ENCODE data around the gene TULP4.
"Not testable (repeated sequence)": the region's sequence is repeated elsewhere in the genome, so short reads cannot be mapped to it uniquely, and the experiment has no call there.

Gene TULP4

DNA sequence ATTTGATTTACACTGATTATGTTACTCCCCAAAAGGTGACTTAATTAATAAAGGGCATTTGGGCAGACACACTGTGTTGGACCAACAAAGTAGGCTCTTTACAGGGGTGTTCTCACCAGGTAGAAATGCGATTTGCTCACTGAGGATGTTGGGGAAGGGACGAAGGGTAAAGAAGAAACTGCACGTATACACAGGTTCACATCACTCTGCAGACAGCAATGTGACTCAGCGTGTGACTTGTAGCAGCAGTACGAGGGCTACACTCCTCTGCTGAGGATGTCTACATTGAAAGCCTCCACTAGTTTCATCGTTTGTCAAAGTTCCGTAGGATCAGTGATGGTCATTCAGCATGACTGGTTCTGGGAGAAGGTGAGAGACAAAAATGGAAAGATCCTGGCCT, 194.9 kb downstream of the TULP4 start:
- no peak for FAIRE-seq

DNA sequence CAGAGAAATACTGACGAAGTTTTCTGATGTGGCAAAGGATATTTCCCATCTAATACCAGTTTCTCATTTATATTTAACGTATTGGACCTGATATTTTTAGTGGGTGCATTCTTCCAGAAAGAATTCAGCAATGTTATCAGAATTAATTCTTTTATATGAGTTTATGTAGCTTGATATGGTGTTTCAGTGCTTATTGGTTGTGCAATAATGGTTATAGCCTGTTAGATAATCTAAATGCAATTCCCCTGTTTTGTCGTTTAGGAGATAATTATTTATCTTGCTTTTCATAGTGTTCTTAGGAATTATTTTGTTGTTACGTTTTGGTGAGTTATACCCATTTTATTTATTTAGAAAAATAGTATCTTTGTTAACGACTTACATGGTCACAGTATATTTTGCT, 196.2 kb downstream of the TULP4 start:
- no peak for FAIRE-seq

- FAIRE-seq = no peak
These were observed 197.2 kb downstream of the TULP4 start for GRCh38 chr6:158509465-158509864.

DNA sequence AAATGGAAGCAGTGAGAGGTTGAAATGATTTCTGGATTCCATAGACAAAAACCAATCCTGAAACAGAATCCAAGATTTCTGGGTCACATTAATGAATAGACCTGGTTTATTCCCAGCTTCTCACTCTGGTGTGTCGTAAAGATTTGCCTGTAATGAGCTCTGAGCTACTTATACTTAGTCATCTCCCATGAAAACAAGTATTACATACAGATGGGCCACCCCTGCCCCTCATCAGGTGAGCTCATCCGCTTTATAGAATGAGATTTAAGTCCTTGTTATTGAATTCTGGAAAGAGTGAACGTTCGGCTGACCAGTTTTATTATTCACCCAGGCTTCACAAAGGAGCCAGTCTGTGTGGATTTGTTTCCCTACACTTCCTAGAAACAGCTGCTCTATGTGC, 200.5 kb downstream of the TULP4 start:
- no peak for FAIRE-seq

- FAIRE-seq = no peak
These were observed 201.9 kb downstream of the TULP4 start for GRCh38 chr6:158514176-158514575.

DNA sequence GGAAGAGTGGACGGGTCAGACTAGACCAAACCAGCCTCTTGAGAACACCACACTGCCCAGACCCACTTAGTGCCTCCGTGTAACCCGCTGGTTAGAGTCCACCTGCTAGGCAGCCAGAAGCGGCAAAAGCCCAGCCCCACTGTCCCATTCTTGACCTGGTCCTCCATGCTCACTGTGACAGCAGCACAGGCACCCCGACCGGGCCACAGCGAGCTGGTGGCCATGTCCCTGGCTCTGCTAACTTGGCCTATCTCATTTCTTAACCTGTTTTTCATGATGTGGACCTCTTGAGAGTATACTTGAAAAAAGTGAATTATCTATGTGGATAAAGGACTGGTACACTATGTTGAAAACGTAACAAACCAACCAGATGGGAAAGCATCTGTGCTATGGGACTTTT, 202.7 kb downstream of the TULP4 start:
- no peak for FAIRE-seq

GRCh38 chr6:158516098-158516497, 203.8 kb downstream of the TULP4 start:
- FAIRE-seq = no peak

DNA sequence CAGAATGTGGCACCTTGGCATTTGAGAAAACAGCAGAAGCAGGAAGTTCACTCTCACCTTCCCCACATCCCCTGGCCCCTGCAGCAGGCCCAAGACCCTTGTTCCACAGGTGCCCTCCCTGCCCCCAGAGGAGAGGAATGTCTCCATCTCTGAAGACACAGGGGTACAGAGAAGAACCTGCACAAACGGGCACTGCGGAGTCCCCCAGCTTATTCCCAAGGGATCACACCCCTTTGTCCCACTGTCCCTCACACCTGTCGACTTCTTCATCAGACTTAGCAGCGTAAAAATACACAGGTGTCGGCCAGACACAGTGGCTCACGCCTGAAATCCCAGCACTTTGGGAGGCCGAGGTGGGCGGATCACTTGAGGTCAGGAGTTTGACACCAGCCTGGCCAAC, 204.8 kb downstream of the TULP4 start:
- no peak for FAIRE-seq

DNA sequence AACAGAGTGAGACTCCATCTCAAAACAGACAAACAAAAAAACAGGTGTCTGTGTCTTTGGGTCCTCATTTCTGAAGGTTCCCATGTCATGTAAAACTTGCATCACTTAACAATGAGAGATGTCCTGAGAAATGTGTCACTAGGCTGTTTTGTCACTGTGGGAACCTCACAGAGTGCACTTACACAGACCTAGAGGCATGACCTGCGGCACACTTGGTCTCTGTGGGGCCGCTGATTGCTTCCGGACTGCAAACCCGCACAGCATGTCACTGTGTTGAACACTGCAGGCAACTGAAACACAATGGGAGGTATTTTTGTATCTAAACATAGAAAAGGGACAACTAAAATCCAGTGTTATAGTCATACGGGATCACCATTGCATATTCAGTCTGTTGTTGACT, 205.3 kb downstream of the TULP4 start:
- no peak for FAIRE-seq

GRCh38 chr6:158518191-158519127, 206.2 kb downstream of the TULP4 start:
- no peak for FAIRE-seq

- FAIRE-seq = no peak
These were observed 207.0 kb downstream of the TULP4 start for GRCh38 chr6:158519300-158519699.

GRCh38 chr6:158519761-158520160, 207.5 kb downstream of the TULP4 start:
- FAIRE-seq = no peak

- FAIRE-seq = not testable (repeated sequence)
These were observed 208.7 kb downstream of the TULP4 start for GRCh38 chr6:158520975-158521374.

- no peak for FAIRE-seq
These were observed 209.5 kb downstream of the TULP4 start for GRCh38 chr6:158521759-158522158.

DNA sequence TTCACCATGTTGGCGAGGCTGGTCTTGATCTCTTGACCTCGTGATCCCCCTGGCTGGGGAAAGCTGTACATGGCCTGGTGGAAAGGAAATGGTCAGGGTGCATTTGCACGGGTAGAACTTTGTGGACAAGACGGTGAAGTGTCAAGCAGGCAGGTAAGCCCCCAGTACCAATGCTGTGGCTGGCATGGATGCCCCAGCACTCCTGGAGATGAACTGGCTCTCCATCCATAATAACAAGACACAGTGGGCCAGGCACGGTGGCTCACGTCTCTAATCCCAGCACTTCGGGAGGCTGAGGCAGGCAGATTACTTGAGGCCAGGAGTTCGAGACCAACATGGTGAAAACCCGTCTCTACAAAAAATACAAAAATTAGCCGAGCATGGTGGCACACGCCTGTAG, 210.4 kb downstream of the TULP4 start:
- FAIRE-seq = no peak

DNA sequence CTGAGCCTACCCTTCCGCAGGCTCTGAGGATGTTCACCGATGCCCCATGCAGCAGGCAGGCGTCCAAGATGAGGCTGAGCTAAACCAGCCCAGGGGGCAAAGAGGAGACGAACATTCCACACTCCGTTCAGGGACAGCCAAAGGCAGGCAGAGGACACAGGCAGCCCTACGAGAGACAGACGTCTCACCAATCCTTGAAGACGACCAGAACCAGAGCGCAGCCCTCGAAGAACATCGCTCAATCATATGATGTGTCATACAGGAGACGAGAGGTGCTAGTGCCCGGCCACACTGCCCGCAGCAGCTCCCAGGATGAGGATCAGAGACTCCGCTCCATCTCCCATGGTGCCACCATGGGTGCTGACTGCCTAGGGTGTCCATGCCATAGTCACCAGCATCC, 212.0 kb downstream of the TULP4 start:
- FAIRE-seq = no peak

- not testable (repeated sequence) for FAIRE-seq
These were observed 215.6 kb downstream of the TULP4 start for GRCh38 chr6:158527858-158528257.

DNA sequence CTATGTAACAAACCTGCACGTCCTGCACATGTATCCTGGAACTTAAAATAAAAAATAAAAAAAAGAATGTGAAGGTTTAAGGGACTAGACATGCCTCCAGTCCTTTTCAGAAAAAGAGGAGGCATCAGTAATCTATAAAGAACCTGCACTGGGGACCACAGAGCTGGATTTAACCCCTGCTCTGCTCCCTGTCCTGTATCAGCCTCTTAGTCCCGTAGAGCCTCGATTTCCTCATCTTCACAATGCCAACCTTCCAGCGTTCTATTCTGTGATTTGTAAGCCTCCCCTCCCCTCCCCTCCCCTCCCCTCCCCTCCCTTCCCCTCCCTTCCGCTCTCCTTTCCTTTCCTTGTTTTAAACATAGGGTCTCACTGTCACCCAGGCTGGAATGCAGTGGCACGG, 216.6 kb downstream of the TULP4 start:
- no peak for FAIRE-seq

DNA sequence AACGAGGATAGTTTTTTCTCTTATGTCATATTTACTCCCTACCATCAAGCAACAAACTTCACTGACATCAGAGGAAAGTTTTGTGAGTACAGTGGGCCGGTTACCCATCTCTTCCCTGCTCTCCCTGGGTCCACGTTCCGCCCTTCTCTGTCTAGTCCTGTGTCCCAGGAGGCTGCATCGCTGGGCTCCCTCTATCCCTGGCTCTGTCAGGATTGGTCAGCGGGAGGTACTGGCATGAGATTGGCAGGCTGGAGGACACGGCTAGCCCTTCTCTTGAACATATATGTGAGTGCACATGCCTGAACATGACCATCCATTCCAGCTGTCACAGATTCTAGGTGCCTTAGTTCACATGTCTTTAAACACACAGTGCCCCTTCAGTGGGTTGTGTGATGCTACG, 217.4 kb downstream of the TULP4 start:
- no peak for FAIRE-seq

DNA sequence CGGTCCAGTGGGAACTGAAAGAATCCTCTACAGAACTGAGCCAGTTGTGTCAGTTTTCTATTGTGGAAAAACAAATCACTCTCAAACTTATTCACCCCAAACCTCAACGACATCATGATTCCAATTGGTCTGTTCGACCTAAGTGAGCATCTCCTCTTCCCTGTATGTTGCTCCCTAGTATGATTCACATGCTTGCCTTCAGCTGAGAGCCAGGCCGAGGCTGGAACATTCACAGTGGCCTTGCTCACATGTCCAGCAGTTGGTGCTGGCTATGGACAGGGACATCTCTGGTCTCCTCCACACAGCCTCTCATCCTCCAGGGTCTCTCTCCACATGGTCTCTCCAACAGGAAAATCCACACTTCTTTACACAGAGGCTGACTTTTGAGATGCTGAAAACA, 219.3 kb downstream of the TULP4 start:
- FAIRE-seq = no peak

- FAIRE-seq = no peak
These were observed 219.7 kb downstream of the TULP4 start for GRCh38 chr6:158531970-158532369.

DNA sequence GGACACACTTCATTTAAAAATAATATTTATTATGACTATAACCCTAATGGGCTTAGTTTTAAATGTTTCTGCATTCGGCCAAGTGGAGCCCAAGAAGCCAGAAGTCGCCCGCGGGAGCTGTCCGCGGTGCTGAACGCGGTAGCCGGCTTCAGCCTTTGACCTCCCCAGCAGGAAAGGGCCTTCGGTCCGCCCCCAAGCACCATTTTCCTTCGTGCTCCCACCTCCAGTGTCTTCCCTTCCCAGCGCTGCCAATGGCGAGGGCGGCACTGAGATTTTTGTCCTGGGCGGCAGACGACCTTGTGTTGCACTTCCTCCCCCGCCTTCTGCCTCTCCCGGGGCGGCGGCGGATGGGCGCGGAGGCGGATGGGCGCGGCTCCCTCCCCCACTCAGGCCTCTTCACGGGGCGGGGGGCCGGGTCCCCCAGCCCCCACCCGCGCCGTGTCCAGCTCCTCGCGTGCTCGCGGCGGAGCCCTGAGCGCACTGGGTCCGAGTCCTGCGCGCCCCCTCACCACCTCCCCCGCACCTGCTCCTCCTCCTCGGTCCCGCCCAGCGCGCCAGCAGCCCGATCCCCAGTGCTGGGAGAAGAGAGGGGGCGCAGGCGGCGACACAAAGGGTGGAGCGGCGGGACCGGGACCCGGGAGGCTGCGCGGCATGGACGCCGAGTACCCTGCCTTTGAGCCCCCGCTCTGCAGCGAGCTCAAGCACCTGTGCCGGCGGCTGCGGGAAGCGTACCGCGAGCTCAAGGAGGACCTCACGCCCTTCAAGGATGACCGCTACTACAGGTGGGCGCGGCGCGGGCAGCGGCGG, 224.0 kb downstream of the TULP4 start:
- FAIRE-seq = no peak

- no peak for FAIRE-seq
These were observed 224.9 kb downstream of the TULP4 start for GRCh38 chr6:158536891-158537798.

Measured in islet of Langerhans (tissue), 1 donor.